ENCODE results near the gene ABCB4. TPM values are rescaled to one million over a fixed set of nuclear protein-coding genes. Genes with fewer than 3 reads are reported as not detected.

Gene ABCB4
- total RNA-seq, 4 donors from 2014 or later = 1.6 to 2.8 (median 1.9) TPM; not detected in 1

DNA sequence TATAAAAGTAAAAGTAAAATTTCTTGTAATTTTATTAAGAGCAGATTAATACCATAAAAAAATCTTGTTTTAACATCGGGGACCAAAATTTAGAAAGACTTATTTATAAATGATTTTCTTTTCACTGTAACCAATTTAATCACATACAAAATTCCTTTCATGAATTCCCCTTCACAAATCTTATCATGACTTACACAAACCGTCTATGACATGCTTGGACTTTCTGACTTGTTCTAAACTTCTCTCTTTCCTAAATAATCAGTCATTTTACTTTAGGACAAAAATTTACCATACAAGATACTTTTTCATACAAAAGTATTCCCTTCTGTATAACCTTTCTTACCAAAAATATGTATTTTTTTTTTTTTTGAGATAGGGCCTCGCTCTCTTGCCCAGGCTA lies 120.7 kb downstream of the ABCB4 start:
- Histone ChIP-seq H3K4me1 (no peaks in the 10 kb centered on the region), H3K9me3 (peaks cover 7% of the 10 kb centered on the region), H3K36me3 (peaks cover 65% of the 10 kb centered on the region), H3K27me3 (no peaks in the 10 kb centered on the region), H3K27ac (no peak overlapping the region), H3K4me3 (no peak overlapping the region)
- DNase-seq (ENCODE audit: low spot score in 2 of 2) = no peak
- 89% methylated on average over 3 of the region's 3 CpGs for WGBS
- TF ChIP-seq EP300 (IDR thresholded peaks at IDR 0.05) (no peak), POLR2A (IDR thresholded peaks at IDR 0.05) (no peak), POLR2AphosphoS5 (IDR thresholded peaks at IDR 0.05) (no peak)
- TF ChIP-seq, protein P1, sequence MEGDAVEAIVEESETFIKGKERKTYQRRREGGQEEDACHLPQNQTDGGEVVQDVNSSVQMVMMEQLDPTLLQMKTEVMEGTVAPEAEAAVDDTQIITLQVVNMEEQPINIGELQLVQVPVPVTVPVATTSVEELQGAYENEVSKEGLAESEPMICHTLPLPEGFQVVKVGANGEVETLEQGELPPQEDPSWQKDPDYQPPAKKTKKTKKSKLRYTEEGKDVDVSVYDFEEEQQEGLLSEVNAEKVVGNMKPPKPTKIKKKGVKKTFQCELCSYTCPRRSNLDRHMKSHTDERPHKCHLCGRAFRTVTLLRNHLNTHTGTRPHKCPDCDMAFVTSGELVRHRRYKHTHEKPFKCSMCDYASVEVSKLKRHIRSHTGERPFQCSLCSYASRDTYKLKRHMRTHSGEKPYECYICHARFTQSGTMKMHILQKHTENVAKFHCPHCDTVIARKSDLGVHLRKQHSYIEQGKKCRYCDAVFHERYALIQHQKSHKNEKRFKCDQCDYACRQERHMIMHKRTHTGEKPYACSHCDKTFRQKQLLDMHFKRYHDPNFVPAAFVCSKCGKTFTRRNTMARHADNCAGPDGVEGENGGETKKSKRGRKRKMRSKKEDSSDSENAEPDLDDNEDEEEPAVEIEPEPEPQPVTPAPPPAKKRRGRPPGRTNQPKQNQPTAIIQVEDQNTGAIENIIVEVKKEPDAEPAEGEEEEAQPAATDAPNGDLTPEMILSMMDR (IDR thresholded peaks at IDR 0.05) = no peak

Other genes starting within 250 kb of the ABCB4 start
- gene CROT, start 130.0 kb downstream of the ABCB4 start, total RNA-seq = 10 to 100 TPM; 18.5 to 68.6 (median 31.7) TPM
- 1 to 10 TPM in 3 of 4 donors, under 1 TPM in 1; 0.79 to 7.0 (median 3.9) TPM for gene ABCB1, start 125.2 kb upstream of the ABCB4 start, total RNA-seq
- 1 to 10 TPM in 3 of 4 donors, under 1 TPM in 1; 0.72 to 2.8 (median 1.8) TPM for gene RUNDC3B, start 152.7 kb upstream of the ABCB4 start, total RNA-seq